SU-DHL-6 (cell line): ENCODE measurements around the gene OSBPL9.

Experiments used
- H2AFZ ChIP-seq: fragments of 200-600 bp; sonication (generic); 2 replicates; pipeline ENCODE4 v1.6.1; 2014; ENCODE audit warnings: low read depth, mild to moderate bottlenecking, moderate library complexity, mixed read lengths, antibody characterized with exemption, low read length; ENCODE audit not compliant: severe bottlenecking
- H3F3A ChIP-seq: fragments of 200-600 bp; shearing (Covaris generic); 2 replicates; pipeline ENCODE4 v1.6.0; 2016; ENCODE audit warnings: antibody characterized with exemption, mild to moderate bottlenecking; ENCODE audit not compliant: insufficient read depth
- H3K27ac ChIP-seq: fragments of 200-600 bp; sonication (generic); 2 replicates; pipeline ENCODE4 v1.5.1; 2016; ENCODE audit warnings: low read depth, mild to moderate bottlenecking, low read length, moderate library complexity, mixed read lengths
- H3K27me3 ChIP-seq: fragments of 200-600 bp; sonication (generic), shearing (Covaris generic); 2 replicates; pipeline ENCODE4 v1.6.0; 2014; ENCODE audit warnings: mild to moderate bottlenecking, low read length
- H3K36me3 ChIP-seq: fragments of 200-600 bp; sonication (generic); 2 replicates; pipeline ENCODE4 v1.6.1; 2014; ENCODE audit warnings: mild to moderate bottlenecking, low read length, mixed read lengths
- H3K4me2 ChIP-seq: fragments of 300-600, 200-600 bp; shearing (Covaris generic), sonication (generic); 2 replicates; pipeline ENCODE4 v1.6.0; 2014; ENCODE audit warnings: low read length, low read depth, mild to moderate bottlenecking; ENCODE audit not compliant: poor library complexity, severe bottlenecking
- H3K4me3 ChIP-seq: fragments of 200-600 bp; sonication (generic); 2 replicates; pipeline ENCODE4 v1.5.1; 2014; ENCODE audit warnings: antibody characterized with exemption, low read length, mild to moderate bottlenecking, mixed read lengths; ENCODE audit not compliant: insufficient read depth, poor library complexity, severe bottlenecking
- H3K79me2 ChIP-seq: fragments of 200-600 bp; sonication (generic); 2 replicates; pipeline ENCODE4 v1.6.1; 2014; ENCODE audit warnings: mild to moderate bottlenecking, low read length, moderate library complexity; ENCODE audit not compliant: insufficient read depth
- H3K9ac ChIP-seq: fragments of 200-600 bp; sonication (generic); 2 replicates; pipeline ENCODE4 v1.7.0; 2014; ENCODE audit warnings: mild to moderate bottlenecking, low read length
- H3K9me2 ChIP-seq: fragments of 200-600 bp; sonication (generic); replicated peaks from 2 replicates; pipeline ENCODE4 v1.6.1; 2014; ENCODE audit warnings: low read length; ENCODE audit not compliant: insufficient read depth
- H3K9me3 ChIP-seq: fragments of 200-600 bp; sonication (generic); 2 replicates; pipeline ENCODE4 v1.6.1; 2014; ENCODE audit warnings: low read length, mixed read lengths; ENCODE audit not compliant: insufficient read depth
- H4K20me1 ChIP-seq: fragments of 200-600 bp; sonication (generic); 2 replicates; pipeline ENCODE4 v1.6.1; 2014; ENCODE audit warnings: low read depth, mild to moderate bottlenecking, antibody characterized with exemption, low read length, moderate library complexity, mixed read lengths
- CTCF ChIP-seq: fragments of 200-600 bp; sonication (generic); IDR thresholded peaks from one replicate; pipeline ENCODE4 v1.5.1; 2017; ENCODE audit warnings: antibody characterized with exemption, mild to moderate bottlenecking, low read length, moderate library complexity; ENCODE audit not compliant: insufficient read depth, poor library complexity, severe bottlenecking
- EZH2phosphoT487 ChIP-seq: fragments of 200-600 bp; sonication (generic), shearing (Covaris generic); conservative IDR thresholded peaks from 2 replicates; pipeline ENCODE4 v1.6.1; 2018; ENCODE audit warnings: mild to moderate bottlenecking, antibody characterized with exemption, low read length, moderate library complexity, mixed read lengths

The OSBPL9 gene

GRCh38 chr1:51689643-51690042 is 72.8 kb downstream of the OSBPL9 start:
- H3K27ac ChIP-seq, result no peak overlapping the region
- H3K79me2 ChIP-seq, result no peaks in the 10 kb centered on the region
- H3F3A ChIP-seq, result no peaks in the 10 kb centered on the region
- H4K20me1 ChIP-seq, result no peaks in the 10 kb centered on the region; the same call in 1 of the 2 replicates
- no peak overlapping the region for H2AFZ ChIP-seq
- no peak overlapping the region for H3K4me2 ChIP-seq
- no peaks in the 10 kb centered on the region for H3K9me3 ChIP-seq
- H3K9me2 ChIP-seq, result no peaks in the 10 kb centered on the region
- TF ChIP-seq EZH2phosphoT487 (no peak), CTCF (no peak)
- H3K27me3 ChIP-seq, result no peaks in the 10 kb centered on the region
- H3K9ac ChIP-seq, result no peak overlapping the region
- no peak overlapping the region for H3K4me3 ChIP-seq
- H3K36me3 ChIP-seq, result no peaks in the 10 kb centered on the region

- Histone ChIP-seq H3K27ac (no peak overlapping the region), H3K27me3 (no peaks in the 10 kb centered on the region), H4K20me1 (no peaks in the 10 kb centered on the region; the same call in 1 of the 2 replicates), H3K4me3 (no peak overlapping the region), H3K4me2 (no peak overlapping the region), H3K9me2 (no peaks in the 10 kb centered on the region), H2AFZ (no peak overlapping the region), H3K79me2 (no peaks in the 10 kb centered on the region), H3F3A (no peaks in the 10 kb centered on the region), H3K36me3 (no peaks in the 10 kb centered on the region), H3K9me3 (no peaks in the 10 kb centered on the region), H3K9ac (no peak overlapping the region)
- no peak for TF ChIP-seq EZH2phosphoT487
- no peak for TF ChIP-seq CTCF
These were observed 73.5 kb downstream of the OSBPL9 start for GRCh38 chr1:51690285-51690961.

- Histone ChIP-seq H3K4me2 (no peak overlapping the region), H4K20me1 (no peaks in the 10 kb centered on the region; the same call in 1 of the 2 replicates), H3K27ac (no peak overlapping the region), H3K27me3 (no peaks in the 10 kb centered on the region), H3K36me3 (no peaks in the 10 kb centered on the region), H2AFZ (no peak overlapping the region), H3K4me3 (no peak overlapping the region), H3F3A (no peaks in the 10 kb centered on the region), H3K9me3 (no peaks in the 10 kb centered on the region), H3K79me2 (no peaks in the 10 kb centered on the region), H3K9ac (no peak overlapping the region), H3K9me2 (no peaks in the 10 kb centered on the region)
- TF ChIP-seq CTCF, result no peak
- no peak for TF ChIP-seq EZH2phosphoT487
These were observed 75.0 kb downstream of the OSBPL9 start for GRCh38 chr1:51691920-51692319.
